Epidermal melanocyte (primary cell): ENCODE data around the gene CASP1.

Experiments used
- DNase-seq: peaks from one replicate; pipeline ENCODE4 v3.0.0; 2011; ENCODE audit warnings: low spot score; ENCODE audit not compliant: insufficient read length

Gene CASP1

DNA sequence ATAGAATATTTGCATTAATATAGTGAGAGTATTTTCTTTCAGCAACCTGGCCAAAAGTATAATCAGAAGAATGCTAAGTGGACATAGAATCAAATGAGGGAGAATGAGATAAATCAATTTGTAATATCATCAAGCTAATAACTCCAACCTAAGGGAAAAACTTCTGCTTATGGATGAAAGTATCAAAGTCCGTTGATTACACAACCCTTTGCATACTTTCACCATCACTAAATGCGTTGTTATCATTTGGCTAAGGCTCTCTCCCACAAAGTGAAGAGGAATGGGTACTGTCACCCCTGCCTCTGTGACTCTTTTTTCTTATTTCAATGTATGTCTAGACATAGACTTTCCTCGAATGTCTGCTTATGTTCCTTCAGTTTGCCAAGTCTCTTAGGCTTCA lies 50.1 kb downstream of the CASP1 start:
- DNase-seq = no peak

- DNase-seq = no peak
These were observed 55.1 kb downstream of the CASP1 start for GRCh38 chr11:104979839-104980238.
